GM19328 (cell line): ENCODE data around the gene VRK1.

Experiments used
- ATAC-seq: cut with Tn5 transposase; IDR thresholded peaks from one replicate; pipeline ENCODE4 v1.9.1; 2021; ENCODE audit warnings: mild to moderate bottlenecking, moderate library complexity; ENCODE audit not compliant: unreplicated experiment

Gene VRK1

GRCh38 chr14:96915478-96915877, 118.3 kb downstream of the VRK1 start:
- ATAC-seq = no peak

GRCh38 chr14:96916751-96917150, 119.6 kb downstream of the VRK1 start:
- no peak for ATAC-seq

- ATAC-seq = no peak
These were observed 120.3 kb downstream of the VRK1 start for GRCh38 chr14:96917442-96917963.

GRCh38 chr14:96920023-96920422, 122.8 kb downstream of the VRK1 start:
- ATAC-seq = no peak

- no peak for ATAC-seq
These were observed 123.6 kb downstream of the VRK1 start for GRCh38 chr14:96920820-96921219.

GRCh38 chr14:96922986-96923385, 125.8 kb downstream of the VRK1 start:
- ATAC-seq = no peak

- ATAC-seq = no peak
These were observed 128.2 kb downstream of the VRK1 start for GRCh38 chr14:96925422-96925821.

GRCh38 chr14:96926001-96926400, 128.8 kb downstream of the VRK1 start:
- ATAC-seq = no peak

GRCh38 chr14:96928779-96929380, 131.7 kb downstream of the VRK1 start:
- ATAC-seq = no peak

- no peak for ATAC-seq
These were observed 132.8 kb downstream of the VRK1 start for GRCh38 chr14:96929950-96930349.

- ATAC-seq = no peak
These were observed 133.3 kb downstream of the VRK1 start for GRCh38 chr14:96930526-96930925.
